Subcutaneous abdominal adipose tissue (tissue), 5 donors: ENCODE data around the gene CFAP77.

Experiments used
- H3K27ac ChIP-seq: one replicate; pipeline ENCODE4 v1.7.0; 2013; ENCODE audit warnings: low read depth, mild to moderate bottlenecking, inconsistent platforms, low read length, moderate library complexity
- H3K27me3 ChIP-seq, 5 donors: one replicate each; pipeline ENCODE4 v1.7.0; 2013; ENCODE audit warnings: low read length in 5 of 5, inconsistent platforms in 1 of 5; ENCODE audit not compliant: control insufficient read depth in 5 of 5, insufficient read depth in 4 of 5
- H3K36me3 ChIP-seq, 5 donors: one replicate each; pipeline ENCODE4 v1.7.0; 2013; ENCODE audit warnings: low read length in 5 of 5; ENCODE audit not compliant: control insufficient read depth in 5 of 5, insufficient read depth in 5 of 5
- H3K4me1 ChIP-seq, 5 donors: one replicate each; pipeline ENCODE4 v1.7.0; 2013; ENCODE audit warnings: low read length in 5 of 5, mild to moderate bottlenecking in 3 of 5, moderate library complexity in 1 of 5; ENCODE audit not compliant: control insufficient read depth in 5 of 5, insufficient read depth in 5 of 5
- H3K4me3 ChIP-seq, 5 donors: one replicate each; pipeline ENCODE4 v1.7.0; 2013; ENCODE audit warnings: low read length in 5 of 5, low read depth in 1 of 5
- H3K9ac ChIP-seq, 5 donors: one replicate each; pipeline ENCODE4 v1.7.0; 2013; ENCODE audit warnings: low read length in 5 of 5, mild to moderate bottlenecking in 4 of 5, moderate library complexity in 3 of 5
- H3K9me3 ChIP-seq, 5 donors: one replicate each; pipeline ENCODE4 v1.7.0; 2013; ENCODE audit warnings: low read length in 5 of 5; ENCODE audit not compliant: control insufficient read depth in 5 of 5
- donor health status: healthy.
- donor health status: healthy.
- donor health status: healthy.
- donor health status: healthy.
- donor health status: healthy.

CFAP77 gene

GRCh38 chr9:132422574-132422973 is 12.6 kb downstream of the CFAP77 start:
- peaks cover 0 to 6% (median 5%) of the 10 kb centered on the region in 5 donors for H3K9me3 ChIP-seq

GRCh38 chr9:132423503-132423902 is 13.5 kb downstream of the CFAP77 start:
- H3K27me3 ChIP-seq: peaks cover 15 to 52% (median 37%) of the 10 kb centered on the region in 5 donors
- no peak overlapping the region for H3K4me3 ChIP-seq
- no peaks in the 10 kb centered on the region for H3K4me1 ChIP-seq
- H3K27ac ChIP-seq: no peak overlapping the region
- H3K36me3 ChIP-seq: no peaks in the 10 kb centered on the region
- H3K9ac ChIP-seq: no peak overlapping the region
- H3K9me3 ChIP-seq: peaks cover 0 to 6% (median 5%) of the 10 kb centered on the region in 5 donors

More at GRCh38 chr9:132422574-132422973, 12.6 kb downstream of the CFAP77 start:
- Histone ChIP-seq H3K4me1 (no peaks in the 10 kb centered on the region), H3K36me3 (no peaks in the 10 kb centered on the region), H3K27me3 (peaks cover 21 to 59% (median 39%) of the 10 kb centered on the region in 5 donors), H3K27ac (no peak overlapping the region), H3K4me3 (no peak overlapping the region), H3K9ac (no peak overlapping the region)

- no peak overlapping the region for H3K9ac ChIP-seq
- no peaks in the 10 kb centered on the region for H3K4me1 ChIP-seq
- H3K27me3 ChIP-seq: peaks cover 17 to 41% (median 34%) of the 10 kb centered on the region in 5 donors
- H3K27ac ChIP-seq: no peak overlapping the region
- no peaks in the 10 kb centered on the region for H3K36me3 ChIP-seq
- peaks cover 0 to 6% (median 5%) of the 10 kb centered on the region in 5 donors for H3K9me3 ChIP-seq
- no peak overlapping the region for H3K4me3 ChIP-seq
These were observed 15.1 kb downstream of the CFAP77 start for GRCh38 chr9:132424857-132425674.

DNA sequence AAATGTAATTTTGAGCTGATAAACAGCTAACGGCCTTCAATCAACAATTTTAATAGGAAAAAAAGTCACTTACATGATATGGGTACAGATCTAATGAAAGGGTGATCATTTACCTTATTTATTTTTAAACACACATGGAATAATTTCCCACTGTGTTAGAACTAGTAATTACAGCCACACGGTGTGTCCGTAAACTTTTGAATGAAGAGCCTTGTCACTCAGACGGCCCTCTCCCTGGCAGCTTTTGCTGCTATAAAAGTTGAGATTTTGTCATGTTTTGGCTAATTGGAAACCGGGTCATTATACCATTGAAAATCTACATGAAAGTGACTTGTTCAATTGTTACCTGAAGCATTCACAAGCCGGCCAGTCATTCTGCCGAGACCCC is 15.7 kb downstream of the CFAP77 start:
- Histone ChIP-seq H3K36me3 (no peaks in the 10 kb centered on the region), H3K9ac (no peak overlapping the region), H3K4me3 (no peak overlapping the region), H3K27me3 (peaks cover 17 to 40% (median 34%) of the 10 kb centered on the region in 5 donors), H3K4me1 (no peaks in the 10 kb centered on the region), H3K27ac (no peak overlapping the region), H3K9me3 (peaks cover 0 to 6% (median 5%) of the 10 kb centered on the region in 5 donors)

GRCh38 chr9:132426639-132427414 is 16.8 kb downstream of the CFAP77 start:
- H3K27me3 ChIP-seq: peaks cover 17 to 43% (median 31%) of the 10 kb centered on the region in 5 donors
- no peaks in the 10 kb centered on the region for H3K36me3 ChIP-seq
- H3K4me1 ChIP-seq: no peaks in the 10 kb centered on the region
- H3K9me3 ChIP-seq: peaks cover 0 to 6% (median 5%) of the 10 kb centered on the region in 5 donors
- no peak overlapping the region for H3K9ac ChIP-seq
- H3K4me3 ChIP-seq: no peak overlapping the region
- H3K27ac ChIP-seq: no peak overlapping the region

GRCh38 chr9:132430998-132431397 is 21.0 kb downstream of the CFAP77 start:
- no peak overlapping the region for H3K4me3 ChIP-seq
- no peak overlapping the region for H3K9ac ChIP-seq
- no peaks in the 10 kb centered on the region for H3K36me3 ChIP-seq
- H3K27ac ChIP-seq: no peak overlapping the region
- peaks cover 4 to 25% (median 14%) of the 10 kb centered on the region in 5 donors for H3K27me3 ChIP-seq
- no peaks in the 10 kb centered on the region for H3K4me1 ChIP-seq
- no peaks in the 10 kb centered on the region for H3K9me3 ChIP-seq

DNA sequence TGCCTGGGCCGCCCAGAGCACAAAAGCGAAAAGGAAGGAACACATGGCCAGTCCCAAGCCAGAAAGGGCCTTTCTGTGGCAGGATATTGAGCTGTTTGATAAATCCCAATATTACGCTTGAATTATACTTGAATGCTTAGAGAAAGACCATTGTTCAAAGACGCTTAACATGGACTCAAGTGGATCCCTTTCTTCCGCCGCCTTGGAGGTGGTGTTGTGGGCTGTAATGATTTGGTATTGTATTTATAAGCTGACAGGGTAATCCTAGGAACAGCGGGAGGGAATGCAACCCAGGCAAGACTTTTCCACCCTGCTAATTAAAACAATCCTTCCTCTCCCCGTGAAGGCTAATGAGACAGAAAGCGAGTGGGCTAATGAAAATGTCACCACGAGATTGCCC is 24.9 kb downstream of the CFAP77 start:
- peaks cover 3 to 10% (median 7%) of the 10 kb centered on the region in 5 donors for H3K27me3 ChIP-seq
- no peak overlapping the region for H3K9ac ChIP-seq
- no peaks in the 10 kb centered on the region for H3K36me3 ChIP-seq
- no peak overlapping the region for H3K27ac ChIP-seq
- H3K9me3 ChIP-seq: no peaks in the 10 kb centered on the region
- peaks cover 0 to 2% (median 0%) of the 10 kb centered on the region in 5 donors for H3K4me1 ChIP-seq
- no peak overlapping the region for H3K4me3 ChIP-seq

- Histone ChIP-seq H3K36me3 (no peaks in the 10 kb centered on the region), H3K27ac (no peak overlapping the region), H3K4me3 (no peak overlapping the region), H3K4me1 (peaks cover 0 to 2% (median 0%) of the 10 kb centered on the region in 5 donors), H3K27me3 (peaks cover 15 to 26% (median 18%) of the 10 kb centered on the region in 5 donors), H3K9ac (no peak overlapping the region), H3K9me3 (no peaks in the 10 kb centered on the region)
These were observed 29.1 kb downstream of the CFAP77 start for GRCh38 chr9:132439153-132439552.

DNA sequence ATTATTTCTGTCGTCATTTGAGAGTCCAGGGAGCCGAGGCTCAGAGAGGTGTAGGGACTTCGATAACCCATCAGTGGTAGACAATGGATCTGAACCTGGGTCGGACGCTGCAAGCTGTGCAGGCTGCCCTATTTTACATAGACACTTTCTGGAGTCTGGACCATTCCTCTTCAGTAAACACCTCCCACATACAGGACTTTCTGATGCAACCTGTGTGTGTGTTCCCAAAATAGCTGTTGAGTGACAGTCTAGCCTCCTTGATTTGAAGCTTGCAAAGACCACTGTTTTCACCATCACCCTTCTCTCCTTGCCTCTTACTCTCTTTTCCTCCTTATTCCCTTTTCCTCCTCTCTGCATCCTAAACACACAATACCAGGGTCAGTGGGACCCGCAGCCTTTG is 30.7 kb downstream of the CFAP77 start:
- Histone ChIP-seq H3K27me3 (peaks cover 15 to 32% (median 18%) of the 10 kb centered on the region in 5 donors), H3K9ac (no peak overlapping the region), H3K27ac (no peak overlapping the region), H3K4me3 (no peak overlapping the region), H3K9me3 (no peaks in the 10 kb centered on the region), H3K4me1 (peaks cover 0 to 2% (median 0%) of the 10 kb centered on the region in 5 donors), H3K36me3 (no peaks in the 10 kb centered on the region)

DNA sequence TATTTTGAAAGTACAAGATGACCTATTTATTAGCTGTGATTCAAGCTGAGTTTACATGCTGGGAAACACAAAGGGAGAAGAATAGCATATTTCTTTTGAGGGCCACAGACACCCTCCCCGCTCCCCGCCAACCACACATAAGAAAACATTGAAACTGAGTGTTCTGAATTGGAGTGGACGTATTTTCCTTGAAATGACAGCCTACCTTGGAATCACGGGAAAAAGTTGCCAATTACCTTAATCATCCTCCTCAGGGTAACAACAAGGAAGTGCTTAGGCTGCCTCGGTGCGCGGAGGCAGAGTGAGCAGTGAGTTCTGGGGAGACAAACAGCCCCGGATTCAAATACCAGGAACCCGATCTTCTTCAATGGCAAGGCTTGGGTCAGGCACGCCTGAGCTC is 31.4 kb downstream of the CFAP77 start:
- Histone ChIP-seq H3K9ac (no peak overlapping the region), H3K27me3 (peaks cover 15 to 32% (median 18%) of the 10 kb centered on the region in 5 donors), H3K9me3 (no peaks in the 10 kb centered on the region), H3K4me1 (peaks cover 0 to 2% (median 0%) of the 10 kb centered on the region in 5 donors), H3K4me3 (no peak overlapping the region), H3K36me3 (no peaks in the 10 kb centered on the region), H3K27ac (no peak overlapping the region)
